Skeletal muscle satellite cell (primary cell): ENCODE results near the gene APOL6. TPM values are rescaled to one million over a fixed set of nuclear protein-coding genes. Genes with fewer than 3 reads are reported as not detected.

Source experiments
- H3K27me3 ChIP-seq: 2 replicates; pipeline ENCODE4 v1.7.0; 2013; ENCODE audit warnings: low read length; ENCODE audit not compliant: control insufficient read depth, insufficient read depth
- H3K36me3 ChIP-seq: 2 replicates; pipeline ENCODE4 v1.7.0; 2013; ENCODE audit warnings: mild to moderate bottlenecking, control low read depth, low read length; ENCODE audit not compliant: insufficient read depth
- H3K4me1 ChIP-seq: 2 replicates; pipeline ENCODE4 v1.7.0; 2013; ENCODE audit warnings: low read length; ENCODE audit not compliant: control insufficient read depth, insufficient read depth
- H3K4me2 ChIP-seq: 2 replicates; pipeline ENCODE4 v1.7.0; 2013; ENCODE audit warnings: mild to moderate bottlenecking, low read length
- H3K4me3 ChIP-seq: 2 replicates; pipeline ENCODE4 v1.7.0; 2013; ENCODE audit warnings: low read length
- H3K9ac ChIP-seq: 2 replicates; pipeline ENCODE4 v1.7.0; 2013; ENCODE audit warnings: mild to moderate bottlenecking, low read depth, low read length, moderate library complexity
- H3K9me3 ChIP-seq: replicated peaks from 2 replicates; pipeline ENCODE4 v1.7.0; 2013; ENCODE audit warnings: mild to moderate bottlenecking, control low read depth, low read length
- total RNA-seq: library from RNA; depleted of rRNA; stranded (reverse); fragments of >200 nt; gene quantifications from 2 replicates; pipeline ENCODE4 v1.2.3, GENCODE V29; 2012; rRNA removed

Gene APOL6
- total RNA-seq, result 11.4 and 13.4 TPM in 2 replicates

DNA sequence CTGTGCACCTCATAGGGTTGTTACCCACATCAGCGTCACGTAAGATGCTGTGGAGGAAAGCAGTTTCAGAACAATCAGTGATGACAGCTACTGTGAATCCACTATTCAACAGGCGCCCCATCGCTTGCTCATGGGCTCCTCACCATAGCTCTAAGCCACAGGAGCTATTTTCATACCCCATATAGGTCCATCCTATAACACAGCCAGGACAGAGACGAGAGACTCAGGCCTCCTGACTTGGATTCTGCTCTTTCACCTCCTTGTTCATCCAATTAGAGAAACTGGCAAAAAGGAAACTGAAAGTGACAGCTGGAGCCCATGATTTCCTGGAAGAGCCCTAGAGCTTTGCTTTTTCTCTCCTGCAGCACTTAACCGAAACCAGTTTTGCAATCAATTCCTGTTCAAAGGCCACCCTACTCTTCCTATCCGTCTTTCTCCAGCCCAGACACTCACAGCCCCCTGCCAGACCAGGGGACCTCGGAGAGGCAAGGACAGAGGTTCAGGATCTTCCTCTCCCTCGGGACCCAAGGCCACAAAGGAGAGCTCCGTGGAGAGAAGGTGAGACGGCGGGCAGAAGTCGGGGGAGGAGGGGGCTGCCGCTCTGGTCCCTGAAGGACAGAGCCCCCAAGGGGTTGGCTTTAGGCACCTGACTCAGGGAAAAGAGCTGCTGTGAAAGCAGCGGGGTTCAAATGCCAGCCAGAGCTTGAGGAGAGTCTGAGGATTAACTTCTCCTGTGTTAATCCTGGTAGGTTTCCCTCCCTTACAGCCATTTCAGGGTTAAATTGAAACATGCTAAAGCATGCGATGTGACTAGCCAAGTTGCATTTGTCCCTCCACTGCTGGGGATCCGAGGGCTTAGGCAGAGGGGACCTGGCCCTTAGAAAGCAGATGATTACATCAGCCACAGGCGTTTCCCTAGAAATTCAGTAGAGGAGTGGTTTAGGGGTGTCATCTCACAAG is at the start of gene APOL6:
Gene APOL6, plus strand, starts transcription at position 381 of the 960 bp plus-strand sequence. CDS start 7,980 bp downstream, outside the sequence.
- H3K4me3 ChIP-seq, result peak within 1 kb of the TSS; percentile 79
- H3K9ac ChIP-seq, result peak within 1 kb of the TSS; percentile 89
- H3K36me3 ChIP-seq, result no peaks in the 10 kb centered on the region
- H3K27me3 ChIP-seq, result no peaks in the 10 kb centered on the region
- peak within 1 kb of the TSS; percentile 91 for H3K4me2 ChIP-seq
- H3K4me1 ChIP-seq, result peaks cover 24% of the 10 kb centered on the region
- H3K9me3 ChIP-seq, result no peaks in the 10 kb centered on the region

DNA sequence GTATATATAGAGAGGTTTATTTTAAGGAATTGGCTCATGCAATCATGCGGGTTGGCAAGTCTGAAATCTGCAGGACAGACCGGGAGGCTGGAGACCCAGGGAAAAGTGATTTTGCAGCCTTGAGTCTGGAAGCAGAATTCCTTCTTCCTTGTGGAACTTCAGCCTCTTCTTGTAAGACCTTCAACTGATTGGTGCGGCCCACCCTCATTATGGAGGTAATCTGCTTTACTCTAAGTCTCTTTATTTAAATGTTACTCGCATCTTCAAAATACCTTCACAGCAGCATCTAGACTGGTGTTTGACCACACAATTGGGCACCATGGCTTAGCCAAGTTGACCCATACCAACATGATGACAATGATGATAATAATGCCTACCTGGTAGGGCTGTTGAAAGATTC is 48.9 kb upstream of the APOL6 start:
- no peaks in the 10 kb centered on the region for H3K4me1 ChIP-seq
- peaks cover 16% of the 10 kb centered on the region for H3K27me3 ChIP-seq
- no peak overlapping the region for H3K9ac ChIP-seq
- H3K36me3 ChIP-seq, result no peaks in the 10 kb centered on the region
- H3K4me3 ChIP-seq, result no peak overlapping the region
- no peak overlapping the region for H3K4me2 ChIP-seq
- no peaks in the 10 kb centered on the region for H3K9me3 ChIP-seq

- no peak overlapping the region for H3K9ac ChIP-seq
- no peak overlapping the region for H3K4me3 ChIP-seq
- H3K9me3 ChIP-seq, result no peaks in the 10 kb centered on the region
- H3K36me3 ChIP-seq, result no peaks in the 10 kb centered on the region
- peaks cover 18% of the 10 kb centered on the region for H3K27me3 ChIP-seq
- H3K4me2 ChIP-seq, result no peak overlapping the region
- no peaks in the 10 kb centered on the region for H3K4me1 ChIP-seq
Observed at GRCh38 chr22:35600476-35600875, 47.8 kb upstream of the APOL6 start.

- no peaks in the 10 kb centered on the region for H3K9me3 ChIP-seq
- H3K4me3 ChIP-seq, result no peak overlapping the region
- no peak overlapping the region for H3K9ac ChIP-seq
- H3K36me3 ChIP-seq, result no peaks in the 10 kb centered on the region
- no peak overlapping the region for H3K4me2 ChIP-seq
- no peaks in the 10 kb centered on the region for H3K4me1 ChIP-seq
- peaks cover 22% of the 10 kb centered on the region for H3K27me3 ChIP-seq
Observed at GRCh38 chr22:35601013-35601580, 47.1 kb upstream of the APOL6 start.

GRCh38 chr22:35601743-35602615 is 46.3 kb upstream of the APOL6 start:
- Histone ChIP-seq H3K4me1 (no peaks in the 10 kb centered on the region), H3K4me2 (no peak overlapping the region), H3K27me3 (peaks cover 28% of the 10 kb centered on the region), H3K36me3 (no peaks in the 10 kb centered on the region), H3K9me3 (no peaks in the 10 kb centered on the region), H3K4me3 (no peak overlapping the region), H3K9ac (no peak overlapping the region)

- Histone ChIP-seq H3K4me3 (no peak overlapping the region), H3K36me3 (no peaks in the 10 kb centered on the region), H3K27me3 (peaks cover 57% of the 10 kb centered on the region), H3K4me1 (no peaks in the 10 kb centered on the region), H3K9me3 (no peaks in the 10 kb centered on the region), H3K4me2 (no peak overlapping the region), H3K9ac (no peak overlapping the region)
Observed at GRCh38 chr22:35604621-35605368, 43.5 kb upstream of the APOL6 start.

- Histone ChIP-seq H3K27me3 (peaks cover 62% of the 10 kb centered on the region), H3K36me3 (no peaks in the 10 kb centered on the region), H3K4me1 (no peaks in the 10 kb centered on the region), H3K9ac (no peak overlapping the region), H3K9me3 (no peaks in the 10 kb centered on the region), H3K4me2 (no peak overlapping the region), H3K4me3 (no peak overlapping the region)
Observed at GRCh38 chr22:35605369-35605680, 42.9 kb upstream of the APOL6 start.

DNA sequence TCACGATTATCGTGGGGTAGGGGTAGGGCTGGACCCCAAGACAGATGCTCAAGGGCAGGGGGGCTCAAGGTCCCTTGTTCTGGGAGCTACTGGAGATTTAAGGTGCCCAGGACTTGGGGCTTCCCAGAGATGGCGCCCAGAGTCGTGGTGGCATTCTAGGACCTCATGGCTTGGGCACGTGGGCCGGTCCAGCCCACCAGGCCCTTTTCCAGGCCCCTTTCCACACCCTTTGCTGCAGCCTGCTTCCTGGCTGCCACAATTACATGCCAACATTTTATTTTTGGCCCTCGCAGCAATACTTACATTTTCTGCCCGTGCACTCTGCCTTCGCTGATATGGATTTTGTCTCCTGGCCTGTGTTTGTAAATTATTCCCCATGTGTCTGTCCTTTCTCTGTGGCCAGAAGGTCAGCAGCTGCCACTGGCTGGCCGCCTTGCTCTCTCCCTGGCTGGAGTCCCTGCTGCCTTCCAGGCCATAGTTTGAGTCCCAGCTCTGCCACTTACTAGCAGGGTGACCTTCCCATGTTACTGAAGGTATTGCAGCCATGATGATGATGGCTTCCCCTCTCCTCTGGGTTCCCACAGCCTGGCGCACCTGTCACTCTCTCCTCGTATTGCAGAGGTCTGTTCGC is 42.3 kb upstream of the APOL6 start:
- no peaks in the 10 kb centered on the region for H3K4me1 ChIP-seq
- H3K27me3 ChIP-seq, result peaks cover 68% of the 10 kb centered on the region
- H3K4me2 ChIP-seq, result no peak overlapping the region
- H3K4me3 ChIP-seq, result no peak overlapping the region
- no peaks in the 10 kb centered on the region for H3K36me3 ChIP-seq
- H3K9me3 ChIP-seq, result no peaks in the 10 kb centered on the region
- H3K9ac ChIP-seq, result no peak overlapping the region

- Histone ChIP-seq H3K4me2 (no peak overlapping the region), H3K4me3 (no peak overlapping the region), H3K27me3 (peaks cover 78% of the 10 kb centered on the region), H3K9ac (no peak overlapping the region), H3K4me1 (no peaks in the 10 kb centered on the region), H3K9me3 (no peaks in the 10 kb centered on the region), H3K36me3 (no peaks in the 10 kb centered on the region)
Observed at GRCh38 chr22:35606916-35607315, 41.3 kb upstream of the APOL6 start.

- Histone ChIP-seq H3K4me2 (no peak overlapping the region), H3K4me1 (no peaks in the 10 kb centered on the region), H3K9ac (no peak overlapping the region), H3K4me3 (no peak overlapping the region), H3K9me3 (no peaks in the 10 kb centered on the region), H3K27me3 (peaks cover 79% of the 10 kb centered on the region), H3K36me3 (no peaks in the 10 kb centered on the region)
Observed at GRCh38 chr22:35608088-35608487, 40.2 kb upstream of the APOL6 start.
